Measurements from ENCODE around the gene IFIH1.

IFIH1 gene

DNA sequence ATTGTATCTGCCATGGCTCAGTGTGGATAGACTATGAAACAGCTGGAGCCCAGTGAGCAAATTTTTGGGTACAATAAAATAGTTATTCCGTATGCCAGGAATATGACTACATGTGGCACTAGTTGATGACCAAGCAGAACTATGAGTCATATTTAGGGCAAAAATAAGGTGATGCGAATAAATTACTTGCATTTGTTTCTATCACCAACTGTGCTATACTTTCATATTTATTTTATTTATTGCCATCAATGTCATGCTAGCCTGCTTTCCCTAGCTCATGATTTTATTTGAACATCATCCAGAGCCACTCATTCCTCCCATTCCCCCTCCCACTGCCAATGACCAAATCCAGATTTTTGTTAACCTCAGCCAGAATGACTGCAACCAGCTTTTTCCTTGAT lies 61.9 kb downstream of the IFIH1 start:
- DNase-seq: no peak

DNA sequence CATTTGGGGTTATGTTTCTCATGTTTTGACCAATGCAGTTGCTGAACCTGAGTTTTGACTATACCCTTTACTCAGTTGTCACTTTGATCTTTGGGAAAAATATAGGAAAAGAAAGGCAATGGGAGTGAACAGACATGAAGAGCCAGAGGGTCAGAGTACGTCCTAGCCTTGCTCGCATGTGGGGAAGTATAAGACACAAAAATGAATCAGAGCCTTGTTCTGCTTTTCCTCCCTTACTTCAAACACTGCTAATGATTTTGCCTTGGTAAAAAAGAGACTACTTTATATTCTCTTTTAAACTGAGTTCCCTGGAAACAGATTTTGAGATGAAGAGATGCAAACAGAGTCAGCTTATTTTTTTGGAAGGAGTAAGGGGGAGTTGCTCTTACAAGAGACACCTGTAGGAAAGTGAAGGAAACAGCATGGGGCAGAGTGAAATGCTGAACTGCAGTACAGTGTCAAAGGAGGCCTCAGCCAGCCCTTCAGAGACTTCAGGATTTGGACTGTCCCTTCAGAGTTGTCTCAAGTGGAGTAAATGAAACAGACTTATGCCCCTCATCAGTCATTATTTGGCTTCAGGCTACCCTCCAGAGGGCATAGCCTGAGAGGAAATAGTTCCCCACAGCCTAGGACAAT lies 64.1 kb downstream of the IFIH1 start:
- no peak for DNase-seq

DNA sequence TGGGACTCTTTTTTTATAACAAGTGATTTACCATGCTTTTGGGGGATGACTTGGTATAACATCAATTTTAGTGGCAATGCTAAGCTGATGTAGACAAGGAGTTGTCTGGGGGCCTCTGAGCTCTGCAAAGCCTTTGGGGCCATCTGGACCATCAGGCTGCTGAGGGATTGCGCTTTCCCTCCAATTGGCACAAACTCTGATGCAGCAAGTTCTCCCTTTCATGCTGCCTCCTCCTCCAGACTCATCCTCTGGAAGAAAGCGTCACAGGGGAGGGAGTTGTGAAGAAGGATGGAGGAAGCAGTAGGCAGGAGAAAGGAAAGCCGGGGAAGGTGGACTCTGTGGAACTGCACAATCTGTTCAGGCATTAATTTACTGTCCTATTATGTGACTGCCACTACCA lies 65.0 kb downstream of the IFIH1 start:
- DNase-seq: no peak

GRCh38 chr2:162252153-162252552 lies 66.3 kb downstream of the IFIH1 start:
- DNase-seq: no peak

DNA sequence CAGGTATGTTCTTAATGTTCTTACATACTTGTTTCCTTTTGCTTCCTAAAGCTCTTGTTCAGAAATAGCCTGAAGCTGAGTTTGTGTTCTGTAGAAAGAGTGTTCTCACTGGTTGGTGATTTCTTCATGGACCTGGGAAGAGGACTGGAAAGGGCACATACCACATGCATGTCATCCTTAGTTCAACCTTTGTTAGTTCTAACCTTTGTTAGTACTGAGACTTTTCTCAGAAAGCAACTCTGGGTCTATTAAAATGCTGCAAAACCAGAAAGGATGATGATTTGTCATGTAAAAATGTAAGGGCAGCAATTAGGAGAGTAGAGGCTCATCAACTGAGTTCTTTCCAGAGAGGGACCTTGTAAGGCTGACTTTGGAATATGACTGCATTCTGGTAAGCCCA lies 72.7 kb downstream of the IFIH1 start:
- DNase-seq: no peak

- no peak for DNase-seq
Observed at GRCh38 chr2:162245061-162245460, 73.4 kb downstream of the IFIH1 start.

- no peak for DNase-seq
Observed at GRCh38 chr2:162244541-162245031, 73.9 kb downstream of the IFIH1 start.

- DNase-seq: no peak
Observed at GRCh38 chr2:162243715-162244114, 74.8 kb downstream of the IFIH1 start.

- DNase-seq: no peak
Observed at GRCh38 chr2:162243294-162243693, 75.2 kb downstream of the IFIH1 start, which contains the start of gene FAP. Gene FAP, minus strand, starts transcription at chr2:162243445. Its CDS starts 118 bp downstream, at chr2:162243327.

- DNase-seq: no peak
Observed at GRCh38 chr2:162242586-162243280, 75.8 kb downstream of the IFIH1 start.

- no peak for DNase-seq
Observed at GRCh38 chr2:162241571-162241970, 76.9 kb downstream of the IFIH1 start.

GRCh38 chr2:162234620-162235462 lies 83.6 kb downstream of the IFIH1 start:
- DNase-seq: no peak

DNA sequence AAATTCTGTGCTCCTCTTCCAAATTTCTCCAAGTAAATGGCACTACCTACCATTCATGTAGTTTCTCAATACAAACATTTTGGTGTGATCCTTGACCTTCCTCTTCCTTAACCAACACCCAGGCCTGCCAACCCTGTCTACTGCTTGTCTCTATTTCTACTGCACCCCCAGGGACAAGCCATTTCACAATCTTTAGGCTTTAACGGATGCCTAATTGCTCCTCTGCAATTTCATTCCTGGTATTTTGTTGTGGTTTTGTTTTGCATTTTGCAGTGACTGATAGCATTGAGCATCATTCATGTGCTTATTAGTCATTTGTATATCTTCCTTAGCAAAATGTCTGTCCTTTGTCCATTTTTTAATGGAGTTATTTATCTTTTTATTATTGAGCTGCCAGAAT lies 85.3 kb downstream of the IFIH1 start:
- DNase-seq: no peak

GRCh38 chr2:162232671-162233070 lies 85.8 kb downstream of the IFIH1 start:
- no peak for DNase-seq

GRCh38 chr2:162232027-162232426 lies 86.5 kb downstream of the IFIH1 start:
- no peak for DNase-seq

- no peak for DNase-seq
Observed at GRCh38 chr2:162230761-162231160, 87.7 kb downstream of the IFIH1 start.

- no peak for DNase-seq
Observed at GRCh38 chr2:162226836-162227235, 91.6 kb downstream of the IFIH1 start.

GRCh38 chr2:162221064-162221463 lies 97.4 kb downstream of the IFIH1 start:
- DNase-seq: peak; percentile 9

GRCh38 chr2:162220368-162220767 lies 98.1 kb downstream of the IFIH1 start:
- no peak for DNase-seq

DNA sequence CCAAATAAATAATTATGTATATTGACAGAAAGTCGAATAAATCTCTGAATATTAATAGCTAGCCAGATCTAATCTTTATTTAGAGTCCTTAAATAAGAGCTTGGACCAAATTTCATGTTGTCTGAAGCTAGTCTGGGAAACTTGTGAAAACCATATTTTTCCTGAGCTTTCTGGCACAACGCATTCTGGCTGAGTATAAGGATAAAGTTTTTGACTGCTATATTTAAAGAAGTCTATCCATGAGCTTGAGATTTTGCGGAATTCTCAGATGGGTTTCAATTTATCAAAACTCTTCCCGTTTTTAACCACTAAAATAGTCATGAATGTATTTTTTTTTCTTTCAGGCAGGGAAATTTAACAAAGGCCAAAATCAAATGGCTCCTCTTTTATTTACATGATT lies 99.1 kb downstream of the IFIH1 start:
- DNase-seq: no peak

GRCh38 chr2:162217598-162217997 lies 100.9 kb downstream of the IFIH1 start:
- no peak for DNase-seq

All from NCI-H2171 (cell line).